ENCODE results near the gene IGF2BP2. TPM values are rescaled to one million over a fixed set of nuclear protein-coding genes. Genes with fewer than 3 reads are reported as not detected.

The IGF2BP2 gene
- total RNA-seq, 2 donors from 2014 or later: 12.8 to 14.2 TPM

GRCh38 chr3:185659942-185660921, 164.6 kb downstream of the IGF2BP2 start:
- intact Hi-C loops (cut with DNase I): loop anchor here in 1 of 2 donors (5.0 kb wide), 1 partner anchor 107 kb away; no protein-coding TSS in a partner anchor
- DNase-seq (peak; percentile 77), ATAC-seq (peak; percentile 44 to 57)

- intact Hi-C loops (cut with DNase I): no loop called here
- DNase-seq: no peak
- ATAC-seq: peak in 1 of 2 donors; percentile 0
Measured at GRCh38 chr3:185658943-185659342, 165.9 kb downstream of the IGF2BP2 start.

DNA sequence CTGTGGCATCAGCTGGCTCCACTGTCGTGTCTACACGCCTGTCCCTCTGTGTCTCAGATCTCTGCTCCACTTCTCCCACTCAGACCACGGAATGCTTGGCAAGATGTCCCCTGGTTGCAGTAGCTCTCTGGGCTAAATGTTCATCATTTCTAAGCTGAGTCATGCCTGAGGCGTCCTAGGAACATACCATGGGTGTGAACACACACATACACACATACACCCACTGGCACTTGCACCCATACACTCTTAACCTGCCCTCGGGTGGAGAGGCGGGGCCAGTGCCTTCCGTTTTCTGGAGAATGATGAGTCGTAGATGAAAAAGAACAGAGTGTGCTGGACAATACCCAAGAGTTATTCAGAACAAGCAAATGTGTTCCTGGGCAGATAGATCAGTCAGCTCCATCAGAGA, 166.3 kb downstream of the IGF2BP2 start:
- ATAC-seq (peak; percentile 41 to 79), DNase-seq (peak; percentile 55)
- intact Hi-C loops (cut with DNase I): no loop called here

DNA sequence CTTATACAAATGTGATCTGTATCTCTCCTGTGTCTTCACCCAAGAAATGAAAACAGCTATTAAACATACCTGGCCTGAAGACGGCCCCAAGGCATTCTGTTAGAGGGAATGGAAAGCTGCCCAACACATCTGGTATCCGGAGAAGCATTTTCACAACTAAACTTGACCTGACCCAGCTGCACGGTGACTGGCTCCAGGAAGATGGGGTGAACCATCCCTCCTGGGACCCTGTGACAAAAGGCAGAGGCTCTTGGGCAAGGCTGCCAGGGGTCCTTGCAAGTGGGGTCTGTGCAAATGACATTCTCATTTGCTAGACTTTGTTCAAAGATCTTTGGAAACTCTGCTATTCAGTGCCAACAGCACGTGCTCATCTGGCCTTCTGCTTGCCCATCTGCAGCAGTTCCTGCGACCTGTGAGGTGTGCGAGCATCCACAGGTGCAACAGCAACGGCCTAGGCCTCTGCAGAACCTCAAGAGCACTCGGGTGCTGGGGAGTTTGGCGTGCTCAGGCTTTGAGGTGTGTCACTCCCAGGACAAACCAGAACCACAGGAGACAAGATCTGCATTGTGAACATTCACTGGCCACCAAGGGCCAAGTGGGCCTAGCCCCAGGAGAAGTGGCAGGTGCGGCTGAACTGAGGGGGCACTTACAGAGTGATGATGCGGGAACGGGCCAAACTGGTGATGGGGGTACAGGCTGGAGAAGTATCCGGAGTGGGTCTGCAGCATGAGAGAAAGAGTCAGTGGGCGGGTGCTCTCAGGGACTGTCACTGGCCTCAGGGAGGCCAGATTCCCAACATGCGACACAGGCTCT, 166.9 kb downstream of the IGF2BP2 start:
- intact Hi-C loops (cut with DNase I): no loop called here
- no peak for ATAC-seq
- no peak for DNase-seq

DNA sequence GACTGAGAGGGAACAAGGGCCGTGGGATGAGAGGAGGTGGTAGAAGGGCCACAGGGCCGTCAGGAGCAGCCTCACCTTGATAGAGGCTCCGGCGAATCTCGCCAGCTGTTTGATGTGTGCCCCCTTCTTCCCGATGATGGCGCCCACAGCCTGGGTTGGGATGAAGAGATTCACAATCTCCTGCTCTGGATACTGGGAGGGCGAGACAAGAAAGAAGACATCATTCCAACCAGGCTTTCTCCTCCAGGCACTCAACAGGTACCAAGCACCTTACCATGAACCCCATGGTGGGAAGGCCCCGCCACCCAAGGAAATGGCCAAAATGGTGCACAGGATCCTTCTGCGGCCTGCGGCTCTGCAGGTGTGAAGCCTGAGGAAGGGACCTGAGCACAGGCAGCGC, 167.6 kb downstream of the IGF2BP2 start:
- ATAC-seq (no peak), DNase-seq (no peak)
- intact Hi-C loops (cut with DNase I): no loop called here

DNA sequence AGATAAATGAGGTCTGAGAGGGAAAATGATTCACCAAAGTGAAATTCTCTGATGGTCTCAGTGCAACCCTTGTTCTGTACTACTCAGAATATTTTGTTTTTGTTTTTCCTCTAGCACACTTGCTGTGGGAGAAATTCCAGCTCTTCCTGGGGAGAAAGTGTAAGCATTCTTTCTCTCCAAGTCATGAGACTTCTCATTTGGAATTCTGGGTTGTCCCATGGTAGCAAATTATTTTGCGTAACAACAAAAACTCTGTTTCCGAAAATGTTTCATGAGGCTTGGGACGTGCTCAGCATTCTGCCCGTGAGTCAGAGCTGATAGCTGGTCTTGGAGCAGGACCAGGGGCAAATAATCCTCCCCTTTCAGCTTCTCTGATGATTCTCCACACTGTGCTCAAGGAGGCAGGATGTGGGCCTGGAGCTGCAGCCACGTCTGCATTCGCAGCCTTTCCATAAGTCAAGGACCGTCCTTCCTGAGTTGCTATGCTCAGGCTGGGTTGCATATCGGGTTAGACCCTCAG, 168.5 kb downstream of the IGF2BP2 start:
- peak; percentile 80 to 85 for ATAC-seq
- intact Hi-C loops (cut with DNase I): no loop called here
- DNase-seq: peak; percentile 61

- no peak for DNase-seq
- ATAC-seq: no peak
- intact Hi-C loops (cut with DNase I): no loop called here
Measured at GRCh38 chr3:185655426-185656320, 169.2 kb downstream of the IGF2BP2 start.

- DNase-seq (no peak), ATAC-seq (no peak)
- intact Hi-C loops (cut with DNase I): no loop called here
Measured at GRCh38 chr3:185654758-185655145, 170.1 kb downstream of the IGF2BP2 start.

DNA sequence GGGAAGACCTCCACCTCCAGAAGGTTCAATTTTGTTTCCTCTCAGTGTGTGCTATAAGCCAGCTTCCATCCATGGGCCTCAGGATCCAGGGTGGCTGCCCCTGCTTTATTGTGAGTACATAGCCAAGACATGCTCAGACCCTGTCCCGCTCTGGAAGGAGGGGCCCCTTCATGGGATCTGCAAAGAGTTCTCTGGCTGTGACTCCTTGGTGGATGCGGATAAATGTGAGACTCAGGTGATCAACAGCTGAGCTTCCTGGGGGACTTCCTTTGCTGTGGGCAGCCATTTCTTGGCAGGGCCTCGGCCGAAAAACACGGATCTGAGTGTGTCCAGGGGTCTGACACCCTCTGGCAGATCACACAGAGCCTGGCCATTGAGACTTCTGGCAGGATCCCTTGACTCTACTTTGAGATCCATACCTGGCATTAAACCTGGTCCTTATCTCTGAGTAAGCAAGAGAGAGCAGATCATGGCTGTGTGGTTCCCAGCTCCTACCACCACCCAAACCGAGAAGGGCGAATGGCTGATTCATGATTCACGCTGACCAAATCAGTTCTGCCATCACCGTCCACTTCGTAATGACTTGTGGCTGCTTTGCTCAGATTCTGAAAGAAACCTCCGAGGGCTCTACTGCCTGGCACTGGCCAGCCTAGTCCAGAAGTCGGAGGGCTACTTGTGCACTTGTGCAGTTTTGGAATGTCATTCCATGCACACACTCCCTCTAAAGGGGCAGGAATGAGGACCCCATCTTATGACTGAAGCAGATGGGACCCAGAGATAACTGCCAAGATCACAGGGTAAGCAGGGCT, 170.7 kb downstream of the IGF2BP2 start:
- ATAC-seq (no peak), DNase-seq (no peak)
- intact Hi-C loops (cut with DNase I): no loop called here

DNA sequence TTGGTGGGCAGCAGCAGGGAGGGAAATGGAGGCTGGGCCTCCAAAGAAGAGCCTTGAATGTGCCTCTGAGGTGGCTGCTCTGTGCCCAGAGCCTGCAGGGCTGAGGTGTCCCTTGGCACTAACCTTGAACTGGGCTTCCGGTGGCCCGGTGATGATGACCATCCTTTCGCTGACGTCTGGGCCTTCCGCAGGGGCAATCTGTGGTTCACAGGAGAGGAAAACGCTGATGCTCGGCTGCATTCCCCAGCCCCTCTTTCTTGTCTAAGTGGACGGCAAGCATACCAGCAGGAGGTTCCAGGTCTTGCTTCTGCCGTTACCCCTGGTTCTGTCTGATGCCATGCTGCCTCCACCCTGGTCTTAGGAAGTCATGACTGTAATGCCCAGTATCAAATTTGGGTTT, 172.9 kb downstream of the IGF2BP2 start:
- ATAC-seq: no peak
- intact Hi-C loops (cut with DNase I): no loop called here
- no peak for DNase-seq

DNA sequence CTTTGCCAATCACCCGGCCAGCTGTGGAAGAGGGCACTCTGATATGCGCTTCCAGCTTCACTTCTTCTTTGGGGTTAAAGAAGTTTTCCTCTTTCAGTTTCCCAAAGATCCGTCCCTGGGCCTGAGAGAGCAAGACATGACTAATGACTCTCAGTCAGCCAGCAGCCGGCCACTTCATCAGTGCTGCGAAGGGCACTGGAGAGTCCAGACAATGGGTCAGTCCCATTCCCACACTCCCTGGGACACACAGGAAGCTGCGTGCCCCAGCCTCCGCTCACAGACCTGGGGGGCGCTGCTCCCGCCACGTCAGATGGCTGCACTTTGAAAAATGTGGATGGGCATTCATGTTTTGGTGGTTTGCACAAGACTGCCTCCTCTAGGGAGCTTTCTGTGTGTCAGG, 175.4 kb downstream of the IGF2BP2 start:
- DNase-seq: no peak
- ATAC-seq: no peak
- intact Hi-C loops (cut with DNase I): no loop called here

- no peak for ATAC-seq
- no peak for DNase-seq
- intact Hi-C loops (cut with DNase I): no loop called here
Measured at GRCh38 chr3:185648396-185648795, 176.4 kb downstream of the IGF2BP2 start.

GRCh38 chr3:185647880-185648210, 177.0 kb downstream of the IGF2BP2 start:
- DNase-seq: no peak
- intact Hi-C loops (cut with DNase I): no loop called here
- no peak for ATAC-seq

GRCh38 chr3:185647134-185647879, 177.5 kb downstream of the IGF2BP2 start:
- no peak for DNase-seq
- intact Hi-C loops (cut with DNase I): no loop called here
- ATAC-seq: no peak

DNA sequence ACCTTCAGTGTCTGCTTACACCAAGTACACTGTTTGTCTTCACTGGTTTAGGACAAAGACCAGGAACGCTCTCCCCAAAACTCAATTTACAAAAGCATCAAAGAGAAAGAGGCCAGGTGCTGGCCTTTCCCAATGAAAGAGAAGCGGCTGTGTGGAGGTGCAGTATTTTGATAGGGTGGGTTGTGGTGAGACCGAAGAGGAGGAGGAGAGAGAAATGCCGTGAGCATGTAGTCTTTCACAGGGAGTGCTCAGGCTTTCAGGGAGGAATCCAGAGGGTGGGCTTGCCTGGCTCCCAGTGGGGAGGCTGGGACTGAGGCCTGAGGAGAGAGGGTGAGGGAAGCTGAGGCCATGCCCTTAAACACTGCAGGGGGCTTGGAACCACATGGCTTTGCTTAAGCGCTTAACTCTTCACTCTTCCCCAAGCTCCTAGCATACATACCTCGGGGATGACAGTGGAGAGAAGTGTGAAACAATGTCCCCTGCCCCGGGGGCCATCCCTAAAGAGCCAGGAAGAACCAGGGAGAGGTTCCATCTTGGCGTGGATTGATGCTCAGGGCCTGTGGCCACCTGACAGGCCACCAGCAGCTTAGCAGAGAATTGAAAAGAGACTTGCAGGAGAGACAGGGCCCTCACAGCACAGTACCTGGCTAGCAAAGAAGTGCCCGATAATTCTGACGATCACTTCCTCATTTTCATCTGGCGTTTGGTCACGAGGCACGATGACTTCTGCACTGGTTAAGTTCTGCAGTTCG, 178.3 kb downstream of the IGF2BP2 start:
- intact Hi-C loops (cut with DNase I): no loop called here
- DNase-seq (no peak), ATAC-seq (no peak)

DNA sequence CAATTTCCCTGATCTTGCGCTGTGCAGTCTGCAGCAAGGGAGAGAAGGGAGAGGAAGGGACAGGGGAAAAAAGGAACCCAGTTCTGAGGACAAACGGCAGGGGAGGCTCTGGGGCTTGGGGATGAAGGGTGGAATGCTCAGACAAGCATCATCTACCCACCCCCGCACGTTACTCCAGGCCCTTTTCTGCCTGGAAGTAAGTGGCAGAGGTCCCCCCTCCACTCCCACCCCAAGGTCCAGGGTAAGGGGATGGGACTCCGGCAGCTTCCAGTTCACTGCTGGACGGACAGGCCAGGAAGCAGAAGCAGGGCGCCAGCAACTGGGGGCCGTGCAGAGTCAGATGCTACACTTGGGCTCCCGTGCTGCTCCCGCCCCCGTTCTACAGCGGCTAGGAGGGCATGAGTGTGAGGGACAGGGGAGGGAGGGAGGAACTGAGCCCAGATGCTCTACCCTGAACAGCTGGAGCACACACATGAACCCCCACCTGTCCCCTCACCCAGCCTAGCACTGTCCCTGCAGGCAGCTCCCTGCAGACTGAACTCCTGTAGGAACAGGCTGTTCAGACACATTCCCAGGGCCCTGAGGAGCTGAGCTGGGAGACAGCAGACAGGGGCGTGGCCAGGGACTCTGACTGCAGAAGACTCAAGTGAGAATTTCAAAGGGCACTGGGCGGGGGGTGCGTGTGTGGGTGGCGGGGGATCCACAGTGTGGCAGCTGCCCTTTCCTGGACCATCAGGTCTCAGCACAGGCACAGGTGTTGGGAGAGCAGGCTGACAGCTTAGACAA, 179.1 kb downstream of the IGF2BP2 start:
- DNase-seq: no peak
- ATAC-seq: no peak
- intact Hi-C loops (cut with DNase I): no loop called here
